Measurements from ENCODE around the gene PPFIA1.
"Not testable (repeated sequence)": the region's sequence is repeated elsewhere in the genome, so short reads cannot be mapped to it uniquely, and the experiment has no call there.

The PPFIA1 gene

DNA sequence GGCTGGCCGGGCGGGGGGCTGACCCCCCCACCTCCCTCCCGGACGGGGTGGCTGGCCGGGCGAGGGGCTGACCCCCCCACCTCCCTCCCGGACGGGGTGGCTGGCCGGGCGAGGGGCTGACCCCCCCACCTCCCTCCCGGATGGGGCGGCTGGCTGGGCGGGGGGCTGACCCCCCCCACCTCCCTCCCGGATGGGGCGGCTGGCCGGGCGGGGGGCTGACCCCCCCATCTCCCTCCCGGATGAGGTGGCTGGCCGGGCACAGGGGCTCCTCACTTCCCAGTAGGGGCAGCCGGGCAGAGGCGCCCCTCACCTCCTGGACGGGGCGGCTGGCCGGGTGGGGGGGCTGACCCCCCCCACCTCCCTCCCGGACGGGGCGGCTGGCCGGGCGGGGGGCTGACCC is 24.7 kb downstream of the PPFIA1 start:
- not testable (repeated sequence) for FAIRE-seq; DNase-seq (ENCODE audit: low spot score)

GRCh38 chr11:70296681-70297080 is 26.2 kb downstream of the PPFIA1 start:
- FAIRE-seq = no peak

DNA sequence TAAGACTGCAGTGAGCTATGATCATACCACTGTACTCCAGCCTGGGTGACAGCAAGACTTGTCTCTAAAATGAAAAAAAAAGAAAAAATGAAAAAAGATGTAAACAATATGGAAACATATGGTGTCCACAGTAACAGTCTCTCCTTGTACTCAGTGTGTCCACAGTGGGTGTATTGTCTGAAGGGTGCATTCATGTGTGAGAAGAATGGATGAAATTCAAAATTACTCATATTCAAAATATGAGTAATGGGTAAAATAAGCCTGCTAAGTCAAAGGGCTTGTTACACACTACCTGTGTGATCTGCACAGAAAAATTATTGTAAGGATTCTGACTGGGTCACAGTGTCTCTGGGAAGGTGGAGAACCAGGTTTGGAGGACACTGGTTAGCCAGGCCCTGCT is 26.9 kb downstream of the PPFIA1 start:
- FAIRE-seq (no peak), DNase-seq (ENCODE audit: low spot score) (no peak)

More at GRCh38 chr11:70296681-70297080, 26.2 kb downstream of the PPFIA1 start:
- no peak for DNase-seq (ENCODE audit: low spot score)

DNA sequence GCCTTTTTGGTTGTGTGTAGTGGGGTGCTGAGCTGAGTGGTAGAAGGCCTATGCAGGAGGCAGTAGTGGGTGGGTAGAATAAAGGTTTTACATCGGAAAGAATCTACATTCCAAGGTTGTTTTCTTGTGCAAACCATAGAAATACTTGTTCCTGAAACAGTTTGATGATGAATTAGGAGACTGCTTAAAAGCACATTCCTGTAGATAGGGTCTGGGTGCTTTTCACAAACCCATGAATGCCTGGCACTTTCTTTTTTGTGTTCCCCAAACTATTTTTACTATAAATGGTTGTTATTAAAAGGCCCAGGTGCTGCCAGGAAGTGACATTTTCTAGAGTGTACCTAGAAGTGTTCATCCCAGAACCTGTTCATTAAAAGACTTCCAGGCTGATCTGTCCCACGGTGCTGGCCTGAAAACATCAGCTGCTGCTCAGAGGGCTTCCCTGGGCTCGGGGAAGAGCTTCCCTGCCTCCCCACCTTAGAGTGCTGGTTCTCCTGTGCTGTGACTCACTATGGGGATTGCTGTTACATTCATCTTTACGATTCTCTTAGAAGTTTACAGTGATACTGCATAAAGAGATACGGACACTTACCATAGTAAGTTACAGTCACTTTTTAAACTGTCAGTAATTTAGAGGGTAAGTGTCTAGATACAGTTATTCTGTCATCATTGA is 27.9 kb downstream of the PPFIA1 start:
- no peak for DNase-seq (ENCODE audit: low spot score)
- no peak for FAIRE-seq

DNA sequence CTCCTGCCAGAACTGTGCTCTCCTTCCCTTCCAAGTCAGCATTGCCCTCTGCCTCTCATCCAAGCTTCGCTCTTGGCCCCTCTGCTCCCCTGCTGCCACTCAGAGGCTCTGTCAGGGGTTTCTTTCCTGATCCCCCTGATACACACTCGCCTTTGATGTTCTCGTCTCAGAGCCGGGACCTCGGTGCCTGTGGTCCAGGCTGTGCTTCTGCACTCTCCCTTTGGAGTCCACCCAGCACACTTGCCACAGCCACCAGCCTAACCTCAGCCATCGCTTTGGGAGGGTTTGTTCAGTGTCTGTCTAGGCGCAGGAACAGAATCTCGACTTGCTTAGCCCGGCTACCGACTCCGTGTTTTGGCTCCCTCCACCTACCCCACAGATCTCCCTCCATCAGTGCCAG is 29.1 kb downstream of the PPFIA1 start:
- DNase-seq (ENCODE audit: low spot score) (no peak), FAIRE-seq (no peak)

GRCh38 chr11:70301191-70301590 is 30.7 kb downstream of the PPFIA1 start:
- FAIRE-seq (no peak), DNase-seq (ENCODE audit: low spot score) (no peak)

GRCh38 chr11:70301721-70302418 is 31.4 kb downstream of the PPFIA1 start:
- no peak for FAIRE-seq
- DNase-seq (ENCODE audit: low spot score) = no peak

- FAIRE-seq = no peak
- DNase-seq (ENCODE audit: low spot score) = no peak
These were observed 31.9 kb downstream of the PPFIA1 start for GRCh38 chr11:70302419-70302752.

DNA sequence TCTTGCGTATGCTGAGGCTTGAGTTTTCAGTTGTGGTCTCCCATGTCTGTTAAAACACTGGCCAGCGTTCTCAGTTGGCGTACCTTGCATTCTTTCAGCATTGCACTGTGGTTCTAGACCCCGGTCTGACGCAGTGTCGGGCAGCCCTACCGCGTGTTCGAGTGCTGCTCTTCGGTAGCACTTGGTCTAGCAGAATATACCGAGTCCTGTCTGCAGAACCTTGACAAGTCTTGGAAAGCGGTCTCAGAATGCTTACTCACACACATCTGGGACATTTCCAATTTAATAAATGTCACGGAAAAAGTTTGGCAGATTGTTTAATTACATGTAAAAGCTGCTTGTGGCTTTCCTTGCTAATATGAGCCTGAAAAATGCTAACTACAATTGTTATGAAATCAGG is 32.6 kb downstream of the PPFIA1 start:
- DNase-seq (ENCODE audit: low spot score) (no peak), FAIRE-seq (no peak)

DNA sequence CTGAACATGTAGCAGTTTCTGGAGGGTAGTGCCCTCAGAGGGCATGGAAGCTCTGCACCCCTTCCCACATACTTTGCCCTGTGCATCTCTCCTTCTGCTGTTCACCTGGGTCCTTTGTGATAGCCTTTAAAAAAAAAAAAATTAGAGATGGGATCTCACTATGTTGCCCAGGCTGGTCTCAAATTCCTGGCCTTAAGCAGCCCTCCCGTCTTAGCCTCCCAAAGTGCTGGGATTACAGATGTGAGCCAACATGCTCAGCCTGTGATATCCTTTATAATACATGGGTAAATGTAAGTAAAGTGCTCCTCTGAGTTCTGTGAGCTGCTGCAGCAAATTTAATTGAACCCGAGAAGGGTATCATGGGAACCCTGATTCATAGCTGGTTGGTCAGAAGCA is 33.7 kb downstream of the PPFIA1 start:
- DNase-seq (ENCODE audit: low spot score) = no peak
- no peak for FAIRE-seq

GRCh38 chr11:70305501-70305900 is 35.0 kb downstream of the PPFIA1 start:
- DNase-seq (ENCODE audit: low spot score) (no peak), FAIRE-seq (no peak)

DNA sequence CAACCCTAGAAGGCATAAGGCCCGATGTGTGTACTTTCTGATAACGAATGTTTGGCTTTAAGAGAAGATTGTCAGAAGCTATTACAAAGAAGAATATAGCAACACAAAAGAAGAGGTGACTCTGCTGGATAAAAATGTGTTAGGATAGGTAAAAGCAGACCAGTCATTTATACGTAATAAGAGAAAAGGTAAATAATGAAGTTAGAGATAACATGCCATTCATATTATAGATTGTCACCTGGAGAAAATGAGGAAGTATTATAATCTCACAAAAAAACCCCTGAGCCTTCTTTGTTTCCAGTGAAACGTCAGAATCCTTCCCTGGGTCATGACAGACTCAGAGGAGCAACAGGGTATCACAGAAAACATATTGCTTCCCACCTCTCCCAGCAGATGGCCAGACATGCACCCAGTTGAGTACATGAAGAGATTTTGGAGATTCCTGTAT is 36.1 kb downstream of the PPFIA1 start:
- DNase-seq (ENCODE audit: low spot score) (no peak), FAIRE-seq (no peak)

- no peak for FAIRE-seq
- DNase-seq (ENCODE audit: low spot score) = no peak
These were observed 36.7 kb downstream of the PPFIA1 start for GRCh38 chr11:70307176-70307575.

- FAIRE-seq (no peak), DNase-seq (ENCODE audit: low spot score) (no peak)
These were observed 41.1 kb downstream of the PPFIA1 start for GRCh38 chr11:70311616-70312015.

DNA sequence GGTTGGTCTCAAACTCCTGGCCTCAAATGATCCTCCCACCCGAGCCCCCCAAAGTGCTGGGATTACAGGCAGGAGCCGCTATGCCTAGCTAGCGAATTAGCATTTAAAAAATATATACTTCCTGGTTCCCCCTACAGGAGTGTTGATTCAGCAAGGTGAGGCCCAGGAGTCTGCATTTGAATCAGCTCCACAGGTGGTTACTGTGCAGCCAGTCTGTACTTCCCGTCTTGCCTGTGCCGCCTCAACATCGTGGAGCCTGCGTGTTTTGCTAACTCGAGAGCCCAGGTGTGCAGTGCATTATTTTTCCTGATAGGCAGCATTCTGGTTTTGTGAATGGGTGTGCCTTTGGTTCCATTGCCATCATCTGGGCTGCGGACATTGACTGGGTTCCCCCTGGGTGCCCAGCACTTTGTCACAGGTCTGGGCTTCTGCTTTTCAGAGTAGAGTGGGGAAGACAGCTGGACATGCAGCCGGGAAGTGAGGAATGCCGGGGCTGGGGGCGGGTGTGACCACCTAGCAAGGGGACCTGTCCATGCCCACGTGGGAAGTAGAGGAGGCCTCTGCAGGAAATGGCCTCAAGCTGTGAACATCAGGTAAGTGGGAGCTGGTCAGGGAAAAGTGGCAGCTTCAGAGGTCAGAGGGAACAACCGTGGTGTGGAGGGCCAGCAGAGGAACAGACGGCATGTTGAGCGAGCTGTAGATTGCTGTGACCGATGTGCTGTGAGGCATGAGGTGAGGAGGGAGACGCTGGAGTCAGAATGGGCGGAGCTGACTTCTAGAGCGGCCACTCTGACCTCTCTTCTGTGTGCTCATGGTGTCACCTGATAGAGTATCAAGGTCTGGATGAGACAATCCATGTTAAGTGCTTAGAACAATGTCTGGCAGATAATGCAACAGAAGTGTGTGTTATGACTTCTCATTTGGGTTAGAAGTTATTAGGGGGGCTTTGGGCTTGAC is 42.2 kb downstream of the PPFIA1 start:
- FAIRE-seq (no peak), DNase-seq (ENCODE audit: low spot score) (no peak)

DNA sequence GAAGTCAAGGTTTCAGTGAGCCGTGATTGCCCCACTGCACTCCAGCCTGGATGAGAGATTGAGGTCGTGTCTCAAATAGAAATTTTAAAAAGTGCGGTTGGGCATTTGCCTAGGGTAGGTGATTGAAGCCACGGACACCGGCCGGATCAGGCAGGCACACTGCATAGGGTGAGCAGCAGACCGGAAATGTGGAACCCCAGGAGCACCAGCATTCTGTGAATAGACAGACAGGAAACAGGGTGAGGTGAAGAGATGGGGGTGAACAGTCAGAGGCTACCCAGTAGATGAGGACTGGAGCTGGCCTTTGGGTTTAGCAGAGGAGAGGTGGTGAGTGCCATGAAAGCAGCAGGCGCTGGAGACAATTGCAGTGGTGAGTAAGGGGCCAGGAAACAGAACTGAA is 43.5 kb downstream of the PPFIA1 start:
- FAIRE-seq (no peak), DNase-seq (ENCODE audit: low spot score) (no peak)

DNA sequence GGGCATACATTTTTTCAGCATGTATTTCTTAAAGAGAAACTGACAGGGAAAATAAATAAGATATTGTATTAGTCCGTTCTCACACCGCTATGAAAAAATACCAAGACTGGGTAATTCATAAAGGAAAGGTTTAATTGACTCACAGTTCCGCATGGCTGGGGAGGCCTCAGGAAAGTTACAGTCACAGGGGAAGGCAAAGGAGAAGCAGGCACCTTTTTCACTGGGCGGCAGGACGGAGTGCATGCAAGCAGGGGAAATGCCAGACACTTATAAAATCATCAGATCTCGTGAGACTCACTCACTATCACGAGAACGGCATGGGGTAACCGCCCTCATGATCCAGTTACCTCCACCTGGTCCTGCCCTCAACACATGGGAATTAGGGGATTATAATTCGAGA is 44.2 kb downstream of the PPFIA1 start:
- no peak for DNase-seq (ENCODE audit: low spot score)
- FAIRE-seq = no peak

DNA sequence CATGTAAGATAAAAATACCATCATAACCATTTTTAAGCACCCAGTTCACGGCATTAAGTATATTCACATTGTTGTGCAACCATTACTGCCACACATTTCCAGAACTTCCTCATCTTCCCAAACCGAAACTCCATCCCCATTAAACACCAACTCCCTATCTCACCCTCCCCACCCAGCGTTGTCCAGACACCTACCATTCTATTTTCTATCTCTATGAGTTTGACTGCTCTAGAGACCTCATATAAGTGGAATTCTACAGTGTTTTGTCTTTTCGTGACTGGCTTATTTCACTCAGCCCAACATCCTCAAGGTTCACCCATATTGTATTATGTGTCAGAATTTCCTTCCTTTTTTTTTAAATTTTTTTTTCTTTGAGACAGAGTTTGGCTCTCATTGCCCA is 45.2 kb downstream of the PPFIA1 start:
- no peak for DNase-seq (ENCODE audit: low spot score)
- FAIRE-seq = no peak

GRCh38 chr11:70317581-70318305 is 47.3 kb downstream of the PPFIA1 start:
- FAIRE-seq = no peak
- no peak for DNase-seq (ENCODE audit: low spot score)

- DNase-seq (ENCODE audit: low spot score) (no peak), FAIRE-seq (no peak)
These were observed 49.0 kb downstream of the PPFIA1 start for GRCh38 chr11:70319396-70320076.

DNA sequence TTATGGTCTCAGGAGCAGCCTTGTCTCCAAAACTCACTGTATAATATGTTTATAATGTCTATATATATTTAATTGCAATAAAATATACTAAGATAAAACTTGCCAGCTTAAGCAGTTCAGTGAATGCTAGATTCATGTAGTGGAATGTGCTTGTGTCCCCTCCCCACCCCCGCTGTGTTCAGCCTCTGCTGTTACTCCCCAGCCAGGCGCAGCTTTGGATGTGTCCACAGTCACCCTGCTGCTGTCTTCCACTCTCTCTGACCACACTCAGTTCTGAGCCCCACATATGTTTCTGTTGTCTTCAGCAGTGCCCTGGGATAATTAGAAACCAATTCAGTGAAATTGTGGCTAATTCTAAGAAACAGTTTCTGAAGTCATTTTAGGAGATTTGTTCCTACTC is 52.2 kb downstream of the PPFIA1 start:
- no peak for FAIRE-seq
- no peak for DNase-seq (ENCODE audit: low spot score)

Measured in urothelium cell line (cell line).